GM18870 (cell line): Measurements from ENCODE around the gene CFAP97D2.
"Not testable (repeated sequence)": the region's sequence is repeated elsewhere in the genome, so short reads cannot be mapped to it uniquely, and the experiment has no call there.

ENCODE experiments used
- ATAC-seq: cut with Tn5 transposase; IDR thresholded peaks from one replicate; pipeline ENCODE4 v1.9.1; 2021; ENCODE audit warnings: moderate library complexity; ENCODE audit not compliant: unreplicated experiment

The CFAP97D2 gene

GRCh38 chr13:114179087-114179658, at the start of gene CFAP97D2:
CFAP97D2 (plus strand) TSS chr13:114179257; CDS start chr13:114179331, 74 bp downstream.
- no peak for ATAC-seq

- ATAC-seq, result no peak
Observed at GRCh38 chr13:114129649-114130062, 49.4 kb upstream of the CFAP97D2 start.

- ATAC-seq, result no peak
Observed at GRCh38 chr13:114130131-114130836, 48.8 kb upstream of the CFAP97D2 start.

GRCh38 chr13:114130837-114131582, 48.0 kb upstream of the CFAP97D2 start:
- ATAC-seq, result no peak

GRCh38 chr13:114131583-114132418, 47.3 kb upstream of the CFAP97D2 start:
- no peak for ATAC-seq

- ATAC-seq, result no peak
Observed at GRCh38 chr13:114132419-114133121, 46.5 kb upstream of the CFAP97D2 start, which contains the start of gene RASA3. RASA3 (minus strand) TSS chr13:114132623; CDS start chr13:114132489, 134 bp downstream.

- not testable (repeated sequence) for ATAC-seq
Observed at GRCh38 chr13:114133126-114133525, 45.9 kb upstream of the CFAP97D2 start.

GRCh38 chr13:114133552-114133951, 45.5 kb upstream of the CFAP97D2 start:
- ATAC-seq, result not testable (repeated sequence)

- ATAC-seq, result no peak
Observed at GRCh38 chr13:114134111-114134943, 44.7 kb upstream of the CFAP97D2 start.

GRCh38 chr13:114134944-114135610, 44.0 kb upstream of the CFAP97D2 start:
- no peak for ATAC-seq

GRCh38 chr13:114135731-114136171, 43.3 kb upstream of the CFAP97D2 start:
- ATAC-seq, result no peak

GRCh38 chr13:114136576-114136975, 42.5 kb upstream of the CFAP97D2 start:
- no peak for ATAC-seq

GRCh38 chr13:114140131-114140905, 38.7 kb upstream of the CFAP97D2 start:
- ATAC-seq, result no peak

- no peak for ATAC-seq
Observed at GRCh38 chr13:114140906-114141250, 38.2 kb upstream of the CFAP97D2 start.

- no peak for ATAC-seq
Observed at GRCh38 chr13:114141261-114141996, 37.6 kb upstream of the CFAP97D2 start.

GRCh38 chr13:114142137-114142550, 36.9 kb upstream of the CFAP97D2 start:
- ATAC-seq, result no peak
